Gastroesophageal sphincter (tissue), 3 donors: Measurements from ENCODE around the gene FAIM2.

Experiments used
- CTCF ChIP-seq, 4 experiments: fragments of 200-600 bp in 2 of 4; fragments of 450-650 bp in 2 of 4; sonication (generic) in 1 of 4; IDR thresholded peaks; one replicate each; pipeline ENCODE4 v1.5.1; 2017 to 2019; ENCODE audit warnings: antibody characterized with exemption in 4 of 4, mild to moderate bottlenecking in 2 of 4, moderate library complexity in 2 of 4
- EP300 ChIP-seq: sonication (generic); formaldehyde crosslinking; IDR thresholded peaks from one replicate; pipeline ENCODE4 v1.6.1; 2017; ENCODE audit warnings: antibody characterized with exemption, mild to moderate bottlenecking
- POLR2A ChIP-seq, 2 donors: fragments of 450-650 bp; IDR thresholded peaks; one replicate each; pipeline ENCODE4 v1.6.1; 2017; ENCODE audit warnings: antibody characterized with exemption in 2 of 2, mild to moderate bottlenecking in 2 of 2, moderate library complexity in 1 of 2
- POLR2AphosphoS5 ChIP-seq: sonication (generic); formaldehyde crosslinking; IDR thresholded peaks from one replicate; pipeline ENCODE4 v1.6.1; 2017; ENCODE audit warnings: antibody characterized with exemption

GRCh38 chr12:49828133-49829091 lies 75.3 kb downstream of the FAIM2 start, which contains the start of gene NCKAP5L:
- TF ChIP-seq CTCF (IDR thresholded peaks at IDR 0.05) (peak in 1 of 4 experiments; percentile 15), EP300 (no peak), POLR2A (IDR thresholded peaks at IDR 0.05) (peak in 1 of 2 donors; percentile 63), POLR2AphosphoS5 (peak; percentile 73)
